GM19238 (cell line): Measurements from ENCODE around the gene MMP14.

Experiments
- DNase-seq: peaks from one replicate; pipeline ENCODE4 v3.0.0; 2011; ENCODE audit warnings: low spot score; ENCODE audit not compliant: insufficient read length

The MMP14 gene

GRCh38 chr14:22884076-22884737, 47.8 kb downstream of the MMP14 start:
- no peak for DNase-seq

- DNase-seq = no peak
Measured at GRCh38 chr14:22884738-22885523, 48.5 kb downstream of the MMP14 start.

- DNase-seq = no peak
Measured at GRCh38 chr14:22885975-22886374, 49.6 kb downstream of the MMP14 start.

- DNase-seq = peak; percentile 77
Measured at GRCh38 chr14:22886500-22887259, 50.3 kb downstream of the MMP14 start.

GRCh38 chr14:22887260-22887989, 51.0 kb downstream of the MMP14 start:
- DNase-seq = peak; percentile 54

- DNase-seq = peak; percentile 55
Measured at GRCh38 chr14:22887990-22888378, 51.6 kb downstream of the MMP14 start.

GRCh38 chr14:22888662-22889061, 52.3 kb downstream of the MMP14 start:
- no peak for DNase-seq

GRCh38 chr14:22890416-22890815, 54.0 kb downstream of the MMP14 start:
- DNase-seq = no peak

- no peak for DNase-seq
Measured at GRCh38 chr14:22892488-22892887, 56.1 kb downstream of the MMP14 start.

GRCh38 chr14:22893706-22894105, 57.3 kb downstream of the MMP14 start:
- DNase-seq = no peak

- no peak for DNase-seq
Measured at GRCh38 chr14:22895402-22895801, 59.0 kb downstream of the MMP14 start.

GRCh38 chr14:22896356-22896755, 60.0 kb downstream of the MMP14 start:
- DNase-seq = no peak

- DNase-seq = no peak
Measured at GRCh38 chr14:22896760-22897159, 60.4 kb downstream of the MMP14 start.

- DNase-seq = no peak
Measured at GRCh38 chr14:22897357-22897756, 61.0 kb downstream of the MMP14 start.
